ENCODE measurements around the gene PRDM16.

PRDM16 gene

DNA sequence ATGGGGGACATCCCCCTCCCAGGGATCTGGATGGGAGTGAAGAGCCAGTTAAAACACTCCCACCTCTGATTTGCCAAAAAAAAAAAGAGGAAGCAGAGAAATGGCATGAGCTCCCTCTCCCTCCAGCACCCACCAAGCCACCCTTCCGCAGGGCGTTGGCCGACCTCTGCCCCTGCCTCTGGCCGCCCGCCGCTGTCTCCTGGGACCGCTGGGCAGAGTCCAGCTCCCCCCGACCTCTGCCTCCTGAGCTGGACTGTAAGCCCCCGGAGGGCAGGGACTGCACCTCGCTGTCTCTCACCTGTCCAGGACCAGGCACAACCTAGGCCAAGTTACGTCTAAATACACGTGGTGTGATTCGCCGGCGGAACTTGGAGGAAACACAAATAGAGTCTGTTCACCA is 174.3 kb downstream of the PRDM16 start:
- DNase-seq (ENCODE audit: low read depth in 2 of 2) = no peak

- DNase-seq (ENCODE audit: low read depth in 2 of 2) = no peak
These were observed 175.3 kb downstream of the PRDM16 start for GRCh38 chr1:3244025-3244926.

GRCh38 chr1:3244927-3245315 is 175.9 kb downstream of the PRDM16 start:
- no peak for DNase-seq (ENCODE audit: low read depth in 2 of 2)

GRCh38 chr1:3245344-3245743 is 176.3 kb downstream of the PRDM16 start:
- DNase-seq (ENCODE audit: low read depth in 2 of 2) = no peak

- no peak for DNase-seq (ENCODE audit: low read depth in 2 of 2)
These were observed 176.8 kb downstream of the PRDM16 start for GRCh38 chr1:3245768-3246167.

DNA sequence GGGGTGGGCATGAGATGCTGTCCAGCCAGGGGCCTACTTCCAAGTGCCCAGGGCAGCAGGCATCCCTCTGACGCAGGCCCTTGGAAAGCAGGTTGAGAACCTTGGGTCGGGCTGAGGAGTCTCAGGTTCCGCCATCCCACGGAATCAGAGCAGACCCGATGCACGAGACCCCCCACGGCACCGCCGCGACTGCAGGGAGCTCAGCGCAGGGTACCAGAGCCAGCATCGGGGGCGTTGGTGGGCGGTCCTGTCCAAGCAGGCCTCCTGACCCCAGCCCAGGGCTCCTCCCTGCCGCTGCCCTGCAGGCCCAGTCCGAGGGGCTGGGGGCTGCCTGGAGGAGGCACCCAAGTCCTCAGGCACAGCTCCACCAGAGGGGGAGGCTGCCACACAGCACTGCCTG is 177.2 kb downstream of the PRDM16 start:
- no peak for DNase-seq (ENCODE audit: low read depth in 2 of 2)

- DNase-seq (ENCODE audit: low read depth in 2 of 2) = no peak
These were observed 178.6 kb downstream of the PRDM16 start for GRCh38 chr1:3247521-3248121.

DNA sequence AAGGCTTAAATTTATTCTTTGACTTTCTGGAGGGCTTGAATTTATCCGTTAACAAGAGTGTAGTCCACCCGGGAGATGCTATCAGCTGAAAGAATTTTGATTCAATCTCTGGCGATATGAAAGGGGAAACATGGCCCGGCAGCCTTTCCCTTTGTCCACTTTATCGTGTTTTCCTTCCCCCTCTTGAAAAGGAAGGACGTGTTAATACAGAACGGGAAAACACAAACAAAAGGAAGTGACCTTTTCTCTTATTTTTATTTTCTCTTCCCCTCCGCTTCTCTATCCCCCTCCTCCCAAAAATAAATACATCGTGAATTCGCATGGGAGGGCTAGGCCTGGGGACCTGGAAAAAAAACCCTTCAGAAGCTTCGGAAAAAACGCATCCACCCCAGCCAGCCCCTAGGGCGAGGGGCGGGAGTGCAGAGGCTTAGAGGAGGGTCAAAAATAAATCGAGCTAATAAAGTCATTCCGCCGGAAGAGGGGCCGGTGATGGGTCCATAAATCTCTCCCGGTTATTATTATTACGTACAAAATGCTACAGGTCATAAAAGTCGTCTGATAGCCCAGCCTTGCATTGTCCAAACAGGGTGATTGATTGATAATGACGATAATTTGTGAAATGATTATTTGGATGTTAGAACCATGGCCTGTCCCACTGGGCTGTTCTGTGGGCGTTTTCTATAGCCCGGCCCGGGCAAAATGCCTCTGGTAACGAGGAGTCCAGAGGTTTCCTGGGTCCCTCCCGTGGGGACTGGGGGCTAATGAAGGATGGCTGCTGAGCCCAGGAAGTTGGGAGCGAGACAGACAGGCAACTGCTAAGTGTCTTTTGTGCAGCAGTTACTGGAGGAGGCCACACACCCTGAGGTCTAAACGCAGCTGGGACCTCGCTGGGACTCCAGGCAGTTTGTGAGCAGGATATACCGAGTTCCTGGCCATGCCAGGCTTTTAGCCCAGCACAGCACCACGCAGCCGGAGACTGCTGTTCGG is 179.4 kb downstream of the PRDM16 start:
- DNase-seq (ENCODE audit: low read depth in 2 of 2) = no peak

DNA sequence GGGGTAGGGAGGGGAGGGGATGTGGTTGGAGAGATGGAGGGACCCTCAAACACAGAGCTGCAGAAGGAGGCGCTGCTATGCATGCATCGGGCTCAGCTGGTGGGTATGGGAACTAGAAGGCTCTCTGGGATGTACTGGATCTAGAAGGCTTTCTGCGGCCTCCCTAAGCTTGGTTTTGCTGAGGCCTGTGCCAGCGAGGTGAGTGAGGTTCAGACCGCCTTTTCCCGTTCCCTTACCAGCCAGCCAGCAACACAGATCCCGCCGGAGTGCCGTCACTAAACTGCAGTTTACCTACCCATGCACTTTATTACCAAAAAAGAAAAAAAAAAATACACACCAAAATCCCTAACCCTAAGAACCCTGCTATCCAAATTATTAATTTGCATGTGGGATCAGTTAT is 180.2 kb downstream of the PRDM16 start:
- no peak for DNase-seq (ENCODE audit: low read depth in 2 of 2)

DNA sequence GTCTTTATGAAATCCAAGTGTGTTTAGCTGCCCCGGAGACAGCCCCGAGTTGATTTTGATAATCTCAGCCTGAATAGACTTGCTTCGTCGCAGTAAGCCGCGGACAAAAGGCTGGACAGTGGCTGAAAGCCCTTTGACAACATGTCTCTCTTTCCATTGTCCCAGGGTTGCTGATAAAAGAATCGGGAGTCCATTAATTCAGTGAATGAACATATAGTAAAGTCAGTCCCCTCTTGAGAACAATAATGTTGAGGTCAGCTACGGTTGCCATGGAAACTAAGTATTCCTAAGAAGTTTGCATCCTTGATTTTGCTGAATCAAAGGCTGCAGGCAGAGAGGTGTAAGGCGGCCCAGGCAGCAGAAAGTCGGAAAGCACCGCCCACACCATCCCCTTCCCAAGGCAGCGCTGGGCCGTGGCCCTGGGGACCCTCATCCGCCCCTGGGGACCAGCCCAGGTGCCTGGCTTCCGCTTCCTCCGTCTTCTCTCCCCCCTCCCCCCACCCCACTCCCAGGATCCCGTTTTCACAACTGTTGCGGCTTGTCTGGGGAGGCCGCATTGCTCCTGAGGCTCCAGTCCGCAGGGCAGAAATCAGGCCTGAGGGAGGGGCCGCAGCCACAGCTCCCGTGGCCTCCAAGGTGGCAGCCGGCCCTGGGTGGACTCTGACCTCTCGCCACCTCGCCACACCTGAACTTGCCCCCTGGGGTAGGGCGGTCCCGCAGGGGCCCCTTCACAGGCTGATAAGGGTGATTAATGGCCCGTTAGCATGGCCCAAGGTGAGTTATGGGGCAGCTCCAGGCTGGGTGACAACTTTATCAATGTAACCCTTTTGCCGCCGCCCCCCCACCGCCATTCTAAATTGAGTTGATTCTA is 180.9 kb downstream of the PRDM16 start:
- DNase-seq (ENCODE audit: low read depth in 2 of 2) = no peak

DNA sequence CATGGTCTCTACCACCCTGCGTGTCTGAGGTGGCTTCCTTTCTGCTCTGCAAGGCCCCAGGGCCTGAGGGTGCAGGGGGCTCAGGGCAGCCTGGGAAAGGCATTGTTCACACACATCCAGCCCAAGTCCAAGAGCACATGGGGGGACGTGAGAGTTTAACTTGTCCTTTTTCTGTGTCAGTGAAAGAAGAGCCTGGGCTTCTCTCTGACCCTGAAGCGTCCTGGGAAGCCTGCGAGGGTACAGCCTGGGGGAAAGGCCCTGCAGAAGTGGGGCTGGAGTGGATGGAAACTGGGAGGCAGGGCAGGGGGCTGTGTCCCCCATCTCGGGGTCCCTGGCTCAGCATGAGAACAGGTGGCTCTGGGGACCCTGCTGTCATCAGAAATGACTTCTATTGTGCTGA is 181.6 kb downstream of the PRDM16 start:
- DNase-seq (ENCODE audit: low read depth in 2 of 2) = no peak

GRCh38 chr1:3251099-3251806 is 182.2 kb downstream of the PRDM16 start:
- DNase-seq (ENCODE audit: low read depth in 2 of 2) = no peak

GRCh38 chr1:3251807-3252428 is 182.9 kb downstream of the PRDM16 start:
- DNase-seq (ENCODE audit: low read depth in 2 of 2) = no peak

GRCh38 chr1:3255680-3256079 is 186.7 kb downstream of the PRDM16 start:
- no peak for DNase-seq (ENCODE audit: low read depth in 2 of 2)

DNA sequence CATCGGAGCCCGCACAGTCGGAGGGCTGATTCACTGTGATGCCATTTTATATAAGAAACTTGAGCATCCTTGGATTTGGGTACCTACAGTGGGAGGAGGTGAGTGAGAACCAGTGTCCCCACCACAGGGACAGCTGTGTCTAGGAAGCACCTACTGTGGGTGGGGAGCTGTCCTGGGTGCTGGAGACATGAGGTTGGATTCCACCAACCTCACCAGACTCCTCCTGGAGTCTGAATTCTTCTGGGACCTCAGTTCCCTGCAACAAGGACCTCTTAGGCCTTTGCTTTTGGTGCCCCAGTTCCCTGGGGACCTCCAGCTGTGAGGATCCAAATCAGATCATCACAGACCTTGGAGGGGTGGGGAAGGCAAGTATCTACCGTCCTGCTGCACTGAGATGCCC is 188.8 kb downstream of the PRDM16 start:
- no peak for DNase-seq (ENCODE audit: low read depth in 2 of 2)

DNA sequence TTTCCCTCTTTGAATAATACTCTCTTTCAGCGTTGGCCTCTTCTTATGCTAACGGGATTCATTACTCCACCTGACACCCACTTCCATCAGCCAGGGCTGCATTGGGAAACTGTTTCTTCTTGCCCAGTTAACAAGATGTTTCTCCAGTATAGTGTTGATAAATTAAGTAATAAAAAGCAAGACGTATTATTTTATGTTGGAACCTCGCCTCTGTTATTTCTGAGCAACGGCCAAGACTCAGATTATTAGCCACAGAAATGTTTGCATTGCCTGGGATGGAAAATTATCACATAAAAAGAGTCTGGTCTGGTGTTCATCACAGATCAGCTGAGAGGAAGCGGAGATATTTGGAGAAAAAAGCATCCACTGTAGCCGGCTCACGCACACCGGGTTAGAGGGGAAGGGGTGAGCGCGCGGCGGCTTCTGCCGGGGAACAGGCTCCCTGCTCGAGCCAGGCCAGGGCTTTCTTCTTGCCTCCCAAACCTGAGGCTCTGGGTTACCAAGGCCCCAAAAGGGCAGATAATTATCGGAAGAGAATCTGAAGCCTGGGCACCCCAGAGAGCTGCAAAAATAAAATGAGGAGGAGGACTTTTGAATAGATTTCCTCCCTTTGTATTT is 189.5 kb downstream of the PRDM16 start:
- no peak for DNase-seq (ENCODE audit: low read depth in 2 of 2)

DNA sequence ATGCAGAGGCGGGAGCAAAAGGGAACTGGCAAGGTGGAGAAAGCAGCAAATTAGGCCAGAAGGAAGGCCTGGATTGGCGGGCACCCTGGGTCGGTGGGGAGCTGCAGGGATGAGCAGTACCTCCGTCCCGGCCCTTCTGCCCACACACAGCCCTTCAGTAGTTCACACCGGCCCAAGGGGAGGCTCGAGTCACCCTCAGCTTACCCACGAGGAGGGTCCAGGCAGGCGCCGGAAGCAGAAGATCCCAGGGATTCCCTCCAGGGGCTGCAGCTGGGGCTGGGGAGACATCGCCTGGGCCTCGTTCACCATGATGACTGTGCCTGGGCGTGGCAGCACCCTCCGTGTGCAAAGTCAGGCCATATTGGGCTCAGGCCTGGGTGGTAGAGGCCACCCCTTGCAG is 190.0 kb downstream of the PRDM16 start:
- DNase-seq (ENCODE audit: low read depth in 2 of 2) = no peak

DNA sequence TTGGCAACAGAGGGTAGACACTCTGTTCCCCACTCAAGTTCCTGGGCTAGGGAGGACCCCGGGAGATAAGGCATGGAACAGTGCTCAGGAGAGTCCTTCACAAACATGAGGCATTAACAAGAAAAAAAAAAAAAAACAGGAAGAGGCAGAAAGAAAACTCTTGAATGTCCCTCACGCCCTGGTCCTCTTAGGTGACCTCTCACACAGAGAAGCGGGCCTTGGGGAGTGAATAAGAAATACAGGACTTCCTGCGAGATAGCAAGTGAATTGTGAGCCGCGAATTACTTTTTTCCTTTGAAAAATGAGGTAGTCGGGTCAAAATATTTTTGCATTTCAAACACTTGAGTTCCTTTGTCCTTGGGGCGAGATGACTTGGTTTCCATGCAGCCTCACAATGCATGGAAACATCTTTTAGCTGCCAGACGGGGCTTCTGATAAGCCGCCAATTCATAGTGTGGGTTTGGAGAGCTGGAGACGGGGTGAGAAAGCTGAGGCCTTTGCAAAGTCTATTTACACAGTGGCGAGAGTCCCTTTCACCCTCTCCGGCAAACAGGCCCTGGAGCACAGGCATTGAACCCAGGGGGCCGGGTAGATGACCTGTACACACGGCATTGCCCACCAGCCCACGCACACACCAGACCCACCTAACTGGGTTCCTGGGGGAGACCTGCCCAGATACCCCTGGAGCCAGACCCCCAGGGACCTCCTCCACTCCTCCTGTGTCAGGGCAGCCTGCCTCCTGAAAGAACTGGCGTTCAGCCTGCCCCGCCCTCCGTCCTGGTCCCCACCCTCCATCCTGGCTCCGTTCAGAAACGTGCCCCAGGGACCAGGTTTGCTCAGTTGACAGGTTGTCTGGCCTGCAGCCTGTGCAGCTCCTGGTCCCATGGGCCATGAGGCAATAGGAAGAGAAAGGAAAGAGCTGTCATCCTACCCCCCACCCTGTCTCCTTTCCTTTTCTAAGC is 192.3 kb downstream of the PRDM16 start:
- no peak for DNase-seq (ENCODE audit: low read depth in 2 of 2)

All from stimulated activated CD4-positive, alpha-beta T cell treated with anti-CD3 and anti-CD28 coated beads, Interleukin-1b, Interleukin-23, amount 100 ng/mL, for 4 hours (primary cell).